HepG2 (cell line): Measurements from ENCODE around the gene LAMTOR2. TPM values are rescaled to one million over a fixed set of nuclear protein-coding genes. Genes with fewer than 3 reads are reported as not detected.

Source experiments
- FOXK1 ChIP-seq: sonication (generic); formaldehyde crosslinking; IDR thresholded peaks from 2 replicates; pipeline ENCODE4 v1.4.0; 2020; ENCODE audit warnings: low read depth, missing genetic modification reagents, borderline replicate concordance
- GATAD2A ChIP-seq: IDR thresholded peaks from 2 replicates; pipeline ENCODE4 v1.6.1; 2016
- GLI4 ChIP-seq: sonication (generic); formaldehyde crosslinking; IDR thresholded peaks from 2 replicates; pipeline ENCODE4 v1.5.1; 2020; ENCODE audit warnings: missing genetic modification reagents, mild to moderate bottlenecking, moderate library complexity, borderline replicate concordance
- MBNL3 ChIP-seq: fragments of 250-450 bp; sonication (Bioruptor Pico); conservative IDR thresholded peaks from 2 replicates; pipeline ENCODE4 v1.8.0; 2022; ENCODE audit warnings: mild to moderate bottlenecking, inconsistent platforms
- RARA ChIP-seq: IDR thresholded peaks from 2 replicates; pipeline ENCODE4 v1.6.1; 2016; ENCODE audit warnings: missing genetic modification reagents, missing compliant biosample characterization
- U2AF1 ChIP-seq: fragments of 200-400 bp; formaldehyde crosslinking; optimal IDR thresholded peaks from 2 replicates; pipeline ENCODE3; 2017; ENCODE audit warnings: mild to moderate bottlenecking, low read depth, low read length
- ZNF646 ChIP-seq: sonication (generic); formaldehyde crosslinking; IDR thresholded peaks from 2 replicates; pipeline ENCODE4 v1.9.0; 2021; ENCODE audit warnings: mild to moderate bottlenecking, missing genetic modification reagents
- ZNF775 ChIP-seq: sonication (generic); formaldehyde crosslinking; IDR thresholded peaks from 2 replicates; pipeline ENCODE4 v1.4.0; 2020; ENCODE audit warnings: missing genetic modification reagents, mild to moderate bottlenecking, moderate library complexity, borderline replicate concordance
- ZUFSP ChIP-seq: sonication (generic); formaldehyde crosslinking; IDR thresholded peaks from 2 replicates; pipeline ENCODE4 v1.9.0; 2021; ENCODE audit warnings: missing genetic modification reagents, mild to moderate bottlenecking, borderline replicate concordance
- polyA plus RNA-seq, 8 experiments: library from polyadenylated mRNA; depleted of rRNA in 3 of 8; stranded (reverse) in 7 of 8; unstranded in 1 of 8; fragments of >200 nt; fragmentation: Illumina TruSeq in 4 of 8; extraction: Trizol in 4 of 8; gene quantifications; 2 replicates each; pipeline versions ENCODE4 v1.2.1 to v1.2.3, GENCODE V29; 2011 to 2016; ENCODE audit warnings: low read depth in 4 of 8, missing spikeins in 1 of 8, mixed read lengths in 1 of 8; ENCODE audit not compliant: insufficient read depth in 1 of 8
- total RNA-seq, 5 experiments: library from RNA; depleted of rRNA; stranded (reverse); fragments of >200 nt; fragmentation: Illumina TruSeq; extraction: Trizol; gene quantifications; 2 replicates each; pipeline ENCODE4 v1.2.3, GENCODE V29; 2016; ENCODE audit warnings: low read depth in 1 of 5
- TF ChIP-seq, protein P1 (sequence below): sonication (generic); formaldehyde crosslinking; IDR thresholded peaks from 2 replicates; pipeline ENCODE4 v1.4.0; 2020; ENCODE audit warnings: missing genetic modification reagents
- TF ChIP-seq, protein P2 (sequence below): sonication (generic); formaldehyde crosslinking; IDR thresholded peaks from 2 replicates; pipeline ENCODE4 v1.8.0; 2022; ENCODE audit warnings: missing genetic modification reagents, mild to moderate bottlenecking, inconsistent platforms, borderline replicate concordance
- TF ChIP-seq, protein P3 (sequence below): sonication (generic); formaldehyde crosslinking; IDR thresholded peaks from 2 replicates; pipeline ENCODE4 v1.9.0; 2021; ENCODE audit warnings: missing genetic modification reagents, borderline replicate concordance

The LAMTOR2 gene
- total and polyA plus RNA-seq, 2 of the 13 experiments (the other 11 are each of a cell fraction or from before 2014, with no cell fraction given), result 36.5 to 66.4 TPM

GRCh38 chr1:156104861-156105832 is 50.6 kb downstream of the LAMTOR2 start (continued):
- TF ChIP-seq ZNF646 (CRISPR knock-in tag) (peak; percentile 30; the same call in 1 of the 2 replicates), ZUFSP (no peak), MBNL3 (CRISPR knock-in tag) (no peak), RARA (CRISPR knock-in tag) (peak; percentile 61), GATAD2A (CRISPR knock-in tag) (0 out of 2 replicates have a peak, but pooled peaks have one; percentile 11), ZNF775 (CRISPR knock-in tag) (no peak), GLI4 (CRISPR knock-in tag) (no peak), FOXK1 (CRISPR knock-in tag) (no peak), U2AF1 (no peak)
- TF ChIP-seq, protein P1, sequence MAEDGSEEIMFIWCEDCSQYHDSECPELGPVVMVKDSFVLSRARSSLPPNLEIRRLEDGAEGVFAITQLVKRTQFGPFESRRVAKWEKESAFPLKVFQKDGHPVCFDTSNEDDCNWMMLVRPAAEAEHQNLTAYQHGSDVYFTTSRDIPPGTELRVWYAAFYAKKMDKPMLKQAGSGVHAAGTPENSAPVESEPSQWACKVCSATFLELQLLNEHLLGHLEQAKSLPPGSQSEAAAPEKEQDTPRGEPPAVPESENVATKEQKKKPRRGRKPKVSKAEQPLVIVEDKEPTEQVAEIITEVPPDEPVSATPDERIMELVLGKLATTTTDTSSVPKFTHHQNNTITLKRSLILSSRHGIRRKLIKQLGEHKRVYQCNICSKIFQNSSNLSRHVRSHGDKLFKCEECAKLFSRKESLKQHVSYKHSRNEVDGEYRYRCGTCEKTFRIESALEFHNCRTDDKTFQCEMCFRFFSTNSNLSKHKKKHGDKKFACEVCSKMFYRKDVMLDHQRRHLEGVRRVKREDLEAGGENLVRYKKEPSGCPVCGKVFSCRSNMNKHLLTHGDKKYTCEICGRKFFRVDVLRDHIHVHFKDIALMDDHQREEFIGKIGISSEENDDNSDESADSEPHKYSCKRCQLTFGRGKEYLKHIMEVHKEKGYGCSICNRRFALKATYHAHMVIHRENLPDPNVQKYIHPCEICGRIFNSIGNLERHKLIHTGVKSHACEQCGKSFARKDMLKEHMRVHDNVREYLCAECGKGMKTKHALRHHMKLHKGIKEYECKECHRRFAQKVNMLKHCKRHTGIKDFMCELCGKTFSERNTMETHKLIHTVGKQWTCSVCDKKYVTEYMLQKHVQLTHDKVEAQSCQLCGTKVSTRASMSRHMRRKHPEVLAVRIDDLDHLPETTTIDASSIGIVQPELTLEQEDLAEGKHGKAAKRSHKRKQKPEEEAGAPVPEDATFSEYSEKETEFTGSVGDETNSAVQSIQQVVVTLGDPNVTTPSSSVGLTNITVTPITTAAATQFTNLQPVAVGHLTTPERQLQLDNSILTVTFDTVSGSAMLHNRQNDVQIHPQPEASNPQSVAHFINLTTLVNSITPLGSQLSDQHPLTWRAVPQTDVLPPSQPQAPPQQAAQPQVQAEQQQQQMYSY (CRISPR knock-in tag), result no peak
- TF ChIP-seq, protein P2, sequence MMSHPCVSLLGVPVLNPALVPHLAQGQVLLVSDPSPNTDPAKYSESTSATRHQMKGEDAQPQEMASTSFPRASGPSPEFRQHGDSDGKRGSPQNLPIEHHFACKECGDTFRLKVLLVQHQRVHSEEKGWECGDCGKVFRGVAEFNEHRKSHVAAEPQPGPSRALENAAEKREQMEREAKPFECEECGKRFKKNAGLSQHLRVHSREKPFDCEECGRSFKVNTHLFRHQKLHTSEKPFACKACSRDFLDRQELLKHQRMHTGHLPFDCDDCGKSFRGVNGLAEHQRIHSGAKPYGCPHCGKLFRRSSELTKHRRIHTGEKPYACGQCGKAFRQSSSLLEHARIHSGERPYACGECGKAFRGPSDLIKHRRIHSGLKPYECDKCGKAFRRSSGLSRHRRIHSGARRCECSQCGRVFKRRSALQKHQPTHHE (CRISPR knock-in tag), result no peak
- TF ChIP-seq, protein P3, sequence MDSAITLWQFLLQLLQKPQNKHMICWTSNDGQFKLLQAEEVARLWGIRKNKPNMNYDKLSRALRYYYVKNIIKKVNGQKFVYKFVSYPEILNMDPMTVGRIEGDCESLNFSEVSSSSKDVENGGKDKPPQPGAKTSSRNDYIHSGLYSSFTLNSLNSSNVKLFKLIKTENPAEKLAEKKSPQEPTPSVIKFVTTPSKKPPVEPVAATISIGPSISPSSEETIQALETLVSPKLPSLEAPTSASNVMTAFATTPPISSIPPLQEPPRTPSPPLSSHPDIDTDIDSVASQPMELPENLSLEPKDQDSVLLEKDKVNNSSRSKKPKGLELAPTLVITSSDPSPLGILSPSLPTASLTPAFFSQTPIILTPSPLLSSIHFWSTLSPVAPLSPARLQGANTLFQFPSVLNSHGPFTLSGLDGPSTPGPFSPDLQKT (CRISPR knock-in tag), result no peak
